ENCODE results near the gene LRP1B. TPM values are rescaled to one million over a fixed set of nuclear protein-coding genes. Genes with fewer than 3 reads are reported as not detected.

Gene LRP1B
- total and polyA plus RNA-seq, 4 donors, result 0.01 to 0.84 (median 0.17) TPM

DNA sequence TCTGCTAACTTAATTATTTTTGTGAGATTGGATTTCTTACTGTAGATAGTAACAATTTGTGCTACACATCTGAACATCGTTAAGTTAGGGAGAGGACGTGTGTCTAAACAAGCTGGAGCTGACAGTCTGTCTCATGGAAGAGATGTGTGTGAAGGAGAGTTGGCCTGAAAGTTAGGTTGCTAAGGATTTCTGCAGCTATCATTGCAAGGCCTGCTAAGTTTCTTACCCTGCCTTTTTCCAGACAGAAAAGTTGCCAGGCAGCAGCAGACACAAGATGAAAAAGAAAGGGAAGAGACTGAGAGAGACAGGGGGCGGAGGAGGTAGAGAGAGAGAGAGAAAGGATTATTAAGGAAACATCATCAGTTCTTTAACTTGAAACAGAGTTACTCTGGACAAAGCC lies 4.1 kb upstream of the LRP1B start (continued):
- TF ChIP-seq, protein P1, sequence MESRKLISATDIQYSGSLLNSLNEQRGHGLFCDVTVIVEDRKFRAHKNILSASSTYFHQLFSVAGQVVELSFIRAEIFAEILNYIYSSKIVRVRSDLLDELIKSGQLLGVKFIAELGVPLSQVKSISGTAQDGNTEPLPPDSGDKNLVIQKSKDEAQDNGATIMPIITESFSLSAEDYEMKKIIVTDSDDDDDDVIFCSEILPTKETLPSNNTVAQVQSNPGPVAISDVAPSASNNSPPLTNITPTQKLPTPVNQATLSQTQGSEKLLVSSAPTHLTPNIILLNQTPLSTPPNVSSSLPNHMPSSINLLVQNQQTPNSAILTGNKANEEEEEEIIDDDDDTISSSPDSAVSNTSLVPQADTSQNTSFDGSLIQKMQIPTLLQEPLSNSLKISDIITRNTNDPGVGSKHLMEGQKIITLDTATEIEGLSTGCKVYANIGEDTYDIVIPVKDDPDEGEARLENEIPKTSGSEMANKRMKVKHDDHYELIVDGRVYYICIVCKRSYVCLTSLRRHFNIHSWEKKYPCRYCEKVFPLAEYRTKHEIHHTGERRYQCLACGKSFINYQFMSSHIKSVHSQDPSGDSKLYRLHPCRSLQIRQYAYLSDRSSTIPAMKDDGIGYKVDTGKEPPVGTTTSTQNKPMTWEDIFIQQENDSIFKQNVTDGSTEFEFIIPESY (IDR thresholded peaks at IDR 0.05), result no peak
- TF ChIP-seq, protein P2, sequence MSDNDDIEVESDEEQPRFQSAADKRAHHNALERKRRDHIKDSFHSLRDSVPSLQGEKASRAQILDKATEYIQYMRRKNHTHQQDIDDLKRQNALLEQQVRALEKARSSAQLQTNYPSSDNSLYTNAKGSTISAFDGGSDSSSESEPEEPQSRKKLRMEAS (IDR thresholded peaks at IDR 0.05), result no peak
- TF ChIP-seq RAD21 (IDR thresholded peaks at IDR 0.05), result no peak
- no peak for TF ChIP-seq HNF4G (IDR thresholded peaks at IDR 0.05)
- no peak for TF ChIP-seq NR2F2 (IDR thresholded peaks at IDR 0.05)
- no peak for TF ChIP-seq GABPA (IDR thresholded peaks at IDR 0.05 in 1 of 2, conservative IDR thresholded peaks at IDR 0.05 in 1 of 2)
- no peak for TF ChIP-seq TAF1 (conservative IDR thresholded peaks at IDR 0.05)

DNA sequence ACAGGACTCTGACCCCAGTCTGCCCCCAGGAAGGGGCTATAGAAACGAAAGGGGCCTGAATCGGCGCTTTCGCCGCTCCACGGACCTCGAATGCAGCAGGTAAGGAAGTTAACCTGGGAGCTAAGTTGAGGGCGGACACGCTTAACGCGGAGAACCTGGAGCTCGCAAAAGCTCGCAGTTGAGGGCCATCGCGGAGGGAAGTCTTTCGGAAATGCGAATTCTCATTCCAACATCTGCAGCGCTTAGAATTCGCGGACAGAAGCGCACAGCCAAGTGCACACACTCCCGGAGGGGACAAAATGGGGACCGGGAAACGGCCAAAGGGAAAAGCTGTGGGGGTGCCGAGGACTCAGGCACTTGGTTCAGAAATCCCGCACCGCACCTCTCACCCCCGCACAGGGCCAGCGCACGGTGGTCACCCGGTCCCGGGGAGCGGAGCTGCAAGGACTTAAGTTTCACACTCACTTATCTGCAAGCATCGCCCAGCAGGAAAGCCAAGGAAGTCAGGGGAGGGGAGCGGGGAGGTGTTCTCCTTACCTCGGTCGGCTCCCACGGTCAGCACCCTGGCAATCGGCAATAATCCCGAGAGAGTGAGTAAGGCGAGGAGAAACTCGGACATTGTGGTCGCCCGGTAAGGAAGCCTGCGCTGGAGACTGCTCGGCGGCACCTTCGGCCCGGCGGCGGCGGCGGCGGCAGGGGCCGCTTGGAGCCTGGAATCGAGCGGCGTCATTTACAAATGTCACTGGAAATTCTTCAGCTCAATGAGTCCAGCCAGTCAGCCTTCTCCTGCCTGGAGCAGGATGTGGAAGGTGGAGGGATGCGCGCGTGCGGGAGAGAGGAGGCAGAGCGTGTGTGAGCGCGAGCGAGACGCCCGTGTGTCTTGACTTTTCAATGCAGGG lies 456 bp downstream of the LRP1B start:
- Histone ChIP-seq H3K4me1 (ENCODE audit: control insufficient read depth in 4 of 4, insufficient read depth in 4 of 4, low read length in 3 of 4) (peaks cover 0 to 17% (median 12%) of the 10 kb centered on the region in 4 donors), H3K27ac (ENCODE audit: low read depth in 1 of 2, low read length in 2 of 2) (peak overlapping the region; percentile 15 to 57), H3K36me3 (ENCODE audit: control insufficient read depth in 4 of 4, insufficient read depth in 3 of 4, low read depth in 1 of 4, low read length in 3 of 4) (no peaks in the 10 kb centered on the region), H3K9me3 (ENCODE audit: control insufficient read depth in 4 of 4, low read length in 3 of 4) (no peaks in the 10 kb centered on the region), H3K27me3 (ENCODE audit: control insufficient read depth in 4 of 4, insufficient read depth in 4 of 4, low read length in 3 of 4) (no peaks in the 10 kb centered on the region), H3K9ac (ENCODE audit: low read depth in 1 of 2, low read length in 2 of 2) (no peak overlapping the region), H3K4me3 (ENCODE audit: low read depth in 1 of 3, low read length in 3 of 3) (peak overlapping the region; percentile 58 to 87 (median 60))
- peak; percentile 39 for DNase-seq (ENCODE audit: low spot score)
- TF ChIP-seq FOXA2 (IDR thresholded peaks at IDR 0.05) (no peak), YY1 (IDR thresholded peaks at IDR 0.05) (peak; percentile 44), HNF4A (conservative IDR thresholded peaks at IDR 0.05) (peak in 1 of 2 donors; percentile 21)
- WGBS, result 2% methylated on average over 68 of the region's 68 CpGs

DNA sequence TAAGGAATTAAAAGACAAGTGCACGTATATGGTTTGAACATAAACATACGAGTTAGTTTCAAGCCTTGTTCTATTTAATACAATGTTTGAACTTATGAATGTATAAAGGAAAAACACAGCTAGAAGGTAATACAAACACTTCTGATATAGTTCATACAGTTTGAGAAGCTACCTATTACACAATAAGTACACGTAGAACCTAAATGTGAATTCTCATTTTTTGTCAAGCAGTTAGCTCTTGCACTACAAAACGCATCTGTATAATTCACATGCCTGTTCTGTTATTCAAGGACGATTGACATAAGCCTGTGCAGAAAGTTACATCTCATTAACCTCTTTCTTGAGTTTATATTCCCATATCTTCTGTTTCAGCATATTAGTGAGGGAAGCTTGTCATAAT lies 2.7 kb downstream of the LRP1B start:
- Histone ChIP-seq H3K36me3 (ENCODE audit: control insufficient read depth in 4 of 4, insufficient read depth in 3 of 4, low read depth in 1 of 4, low read length in 3 of 4) (no peaks in the 10 kb centered on the region), H3K9me3 (ENCODE audit: control insufficient read depth in 4 of 4, low read length in 3 of 4) (no peaks in the 10 kb centered on the region), H3K4me1 (ENCODE audit: control insufficient read depth in 4 of 4, insufficient read depth in 4 of 4, low read length in 3 of 4) (peaks cover 0 to 17% (median 12%) of the 10 kb centered on the region in 4 donors), H3K27me3 (ENCODE audit: control insufficient read depth in 4 of 4, insufficient read depth in 4 of 4, low read length in 3 of 4) (no peaks in the 10 kb centered on the region), H3K9ac (ENCODE audit: low read depth in 1 of 2, low read length in 2 of 2) (no peak overlapping the region), H3K4me3 (ENCODE audit: low read depth in 1 of 3, low read length in 3 of 3) (no peak overlapping the region), H3K27ac (ENCODE audit: low read depth in 1 of 2, low read length in 2 of 2) (no peak overlapping the region)
- WGBS, result 93% methylated on average over 5 of the region's 5 CpGs
- TF ChIP-seq, protein P2 (IDR thresholded peaks at IDR 0.05), result no peak
- TF ChIP-seq, protein P3, sequence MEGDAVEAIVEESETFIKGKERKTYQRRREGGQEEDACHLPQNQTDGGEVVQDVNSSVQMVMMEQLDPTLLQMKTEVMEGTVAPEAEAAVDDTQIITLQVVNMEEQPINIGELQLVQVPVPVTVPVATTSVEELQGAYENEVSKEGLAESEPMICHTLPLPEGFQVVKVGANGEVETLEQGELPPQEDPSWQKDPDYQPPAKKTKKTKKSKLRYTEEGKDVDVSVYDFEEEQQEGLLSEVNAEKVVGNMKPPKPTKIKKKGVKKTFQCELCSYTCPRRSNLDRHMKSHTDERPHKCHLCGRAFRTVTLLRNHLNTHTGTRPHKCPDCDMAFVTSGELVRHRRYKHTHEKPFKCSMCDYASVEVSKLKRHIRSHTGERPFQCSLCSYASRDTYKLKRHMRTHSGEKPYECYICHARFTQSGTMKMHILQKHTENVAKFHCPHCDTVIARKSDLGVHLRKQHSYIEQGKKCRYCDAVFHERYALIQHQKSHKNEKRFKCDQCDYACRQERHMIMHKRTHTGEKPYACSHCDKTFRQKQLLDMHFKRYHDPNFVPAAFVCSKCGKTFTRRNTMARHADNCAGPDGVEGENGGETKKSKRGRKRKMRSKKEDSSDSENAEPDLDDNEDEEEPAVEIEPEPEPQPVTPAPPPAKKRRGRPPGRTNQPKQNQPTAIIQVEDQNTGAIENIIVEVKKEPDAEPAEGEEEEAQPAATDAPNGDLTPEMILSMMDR (IDR thresholded peaks at IDR 0.05; ENCODE audit: low read depth, low read length, missing input control), result no peak
- TF ChIP-seq FOXA2 (IDR thresholded peaks at IDR 0.05) (no peak), EGR1 (IDR thresholded peaks at IDR 0.05; ENCODE audit: low read depth in 2 of 2) (no peak), TAF1 (conservative IDR thresholded peaks at IDR 0.05) (no peak), GABPA (IDR thresholded peaks at IDR 0.05 in 1 of 2, conservative IDR thresholded peaks at IDR 0.05 in 1 of 2) (no peak)
- TF ChIP-seq, protein P4, sequence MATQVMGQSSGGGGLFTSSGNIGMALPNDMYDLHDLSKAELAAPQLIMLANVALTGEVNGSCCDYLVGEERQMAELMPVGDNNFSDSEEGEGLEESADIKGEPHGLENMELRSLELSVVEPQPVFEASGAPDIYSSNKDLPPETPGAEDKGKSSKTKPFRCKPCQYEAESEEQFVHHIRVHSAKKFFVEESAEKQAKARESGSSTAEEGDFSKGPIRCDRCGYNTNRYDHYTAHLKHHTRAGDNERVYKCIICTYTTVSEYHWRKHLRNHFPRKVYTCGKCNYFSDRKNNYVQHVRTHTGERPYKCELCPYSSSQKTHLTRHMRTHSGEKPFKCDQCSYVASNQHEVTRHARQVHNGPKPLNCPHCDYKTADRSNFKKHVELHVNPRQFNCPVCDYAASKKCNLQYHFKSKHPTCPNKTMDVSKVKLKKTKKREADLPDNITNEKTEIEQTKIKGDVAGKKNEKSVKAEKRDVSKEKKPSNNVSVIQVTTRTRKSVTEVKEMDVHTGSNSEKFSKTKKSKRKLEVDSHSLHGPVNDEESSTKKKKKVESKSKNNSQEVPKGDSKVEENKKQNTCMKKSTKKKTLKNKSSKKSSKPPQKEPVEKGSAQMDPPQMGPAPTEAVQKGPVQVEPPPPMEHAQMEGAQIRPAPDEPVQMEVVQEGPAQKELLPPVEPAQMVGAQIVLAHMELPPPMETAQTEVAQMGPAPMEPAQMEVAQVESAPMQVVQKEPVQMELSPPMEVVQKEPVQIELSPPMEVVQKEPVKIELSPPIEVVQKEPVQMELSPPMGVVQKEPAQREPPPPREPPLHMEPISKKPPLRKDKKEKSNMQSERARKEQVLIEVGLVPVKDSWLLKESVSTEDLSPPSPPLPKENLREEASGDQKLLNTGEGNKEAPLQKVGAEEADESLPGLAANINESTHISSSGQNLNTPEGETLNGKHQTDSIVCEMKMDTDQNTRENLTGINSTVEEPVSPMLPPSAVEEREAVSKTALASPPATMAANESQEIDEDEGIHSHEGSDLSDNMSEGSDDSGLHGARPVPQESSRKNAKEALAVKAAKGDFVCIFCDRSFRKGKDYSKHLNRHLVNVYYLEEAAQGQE (IDR thresholded peaks at IDR 0.05), result no peak
- TF ChIP-seq, protein P1 (IDR thresholded peaks at IDR 0.05), result no peak
- DNase-seq (ENCODE audit: low spot score), result no peak
